DOHH2 (cell line): ENCODE results near the gene PAQR5.

Source experiments
- H3F3A ChIP-seq: fragments of 200-600 bp; sonication (generic), shearing (Covaris generic); 2 replicates; pipeline ENCODE4 v1.6.0; 2016; ENCODE audit warnings: antibody characterized with exemption, mild to moderate bottlenecking; ENCODE audit not compliant: control insufficient read depth, insufficient read depth
- H3K27ac ChIP-seq: fragments of 200-600 bp; sonication (generic); 2 replicates; pipeline ENCODE4 v1.5.1; 2014; ENCODE audit warnings: low read depth, mild to moderate bottlenecking, low read length, moderate library complexity
- H3K27me3 ChIP-seq: fragments of 200-600 bp; sonication (generic); 2 replicates; pipeline ENCODE4 v1.6.1; 2014; ENCODE audit warnings: mild to moderate bottlenecking, low read length, mixed read lengths; ENCODE audit not compliant: control insufficient read depth
- H3K36me3 ChIP-seq: fragments of 200-600 bp; sonication (generic); 2 replicates; pipeline ENCODE4 v1.6.1; 2014; ENCODE audit warnings: mild to moderate bottlenecking, low read length, moderate library complexity, mixed read lengths; ENCODE audit not compliant: control insufficient read depth
- H3K4me1 ChIP-seq: fragments of 200-600 bp; sonication (generic); 2 replicates; pipeline ENCODE4 v1.6.1; 2014; ENCODE audit warnings: mild to moderate bottlenecking, low read length, mixed read lengths; ENCODE audit not compliant: control insufficient read depth
- H3K4me2 ChIP-seq: fragments of 200-600 bp; sonication (generic); 2 replicates; pipeline ENCODE4 v1.6.0; 2014; ENCODE audit warnings: mild to moderate bottlenecking, low read length, moderate library complexity
- H3K4me3 ChIP-seq: fragments of 200-600 bp; sonication (generic); 2 replicates; pipeline ENCODE4 v1.5.1; 2014; ENCODE audit warnings: mild to moderate bottlenecking, low read length, mixed read lengths
- H3K79me2 ChIP-seq: fragments of 200-600 bp; sonication (generic); 2 replicates; pipeline ENCODE4 v1.6.1; 2014; ENCODE audit warnings: mild to moderate bottlenecking, low read length, mixed read lengths; ENCODE audit not compliant: control insufficient read depth
- H3K9me2 ChIP-seq: fragments of 200-600 bp; sonication (generic); replicated peaks from 2 replicates; pipeline ENCODE4 v1.6.1; 2014; ENCODE audit warnings: mild to moderate bottlenecking, low read length, mixed read lengths; ENCODE audit not compliant: control insufficient read depth
- H3K9me3 ChIP-seq: fragments of 200-600 bp; sonication (generic); 2 replicates; pipeline ENCODE4 v1.6.1; 2014; ENCODE audit warnings: antibody characterized with exemption, low read length, mixed read lengths; ENCODE audit not compliant: control insufficient read depth, insufficient read depth
- H4K20me1 ChIP-seq: fragments of 200-600 bp; sonication (generic); 2 replicates; pipeline ENCODE4 v1.6.0; 2014; ENCODE audit warnings: low read depth, mild to moderate bottlenecking, antibody characterized with exemption, low read length, moderate library complexity; ENCODE audit not compliant: control insufficient read depth, insufficient read depth
- CTCF ChIP-seq: fragments of 200-600 bp; sonication (generic); IDR thresholded peaks from one replicate; pipeline ENCODE4 v1.5.1; 2014; ENCODE audit warnings: antibody characterized with exemption, mild to moderate bottlenecking, low read depth, low read length; ENCODE audit not compliant: poor library complexity, severe bottlenecking
- EZH2phosphoT487 ChIP-seq: fragments of 200-600 bp; sonication (generic); IDR thresholded peaks from 2 replicates; pipeline ENCODE4 v1.6.1; 2017; ENCODE audit warnings: borderline replicate concordance, mild to moderate bottlenecking, antibody characterized with exemption, low read length, moderate library complexity, mixed read lengths

The PAQR5 gene

GRCh38 chr15:69340243-69340900, 41.7 kb downstream of the PAQR5 start:
- Histone ChIP-seq H3K4me2 (no peak overlapping the region), H3K9me3 (no peaks in the 10 kb centered on the region), H3K9me2 (no peaks in the 10 kb centered on the region), H3K36me3 (no peaks in the 10 kb centered on the region), H4K20me1 (no peaks in the 10 kb centered on the region), H3K4me3 (no peak overlapping the region), H3K27me3 (peaks cover 14% of the 10 kb centered on the region), H3K79me2 (no peaks in the 10 kb centered on the region), H3K27ac (no peak overlapping the region), H3F3A (no peaks in the 10 kb centered on the region), H3K4me1 (no peaks in the 10 kb centered on the region)
- TF ChIP-seq CTCF = no peak
- TF ChIP-seq EZH2phosphoT487 = no peak

GRCh38 chr15:69341356-69341755, 42.6 kb downstream of the PAQR5 start:
- H3F3A ChIP-seq = no peaks in the 10 kb centered on the region
- H3K4me2 ChIP-seq = no peak overlapping the region
- no peaks in the 10 kb centered on the region for H3K36me3 ChIP-seq
- no peaks in the 10 kb centered on the region for H3K4me1 ChIP-seq
- H3K9me2 ChIP-seq = no peaks in the 10 kb centered on the region
- TF ChIP-seq EZH2phosphoT487 (no peak), CTCF (no peak)
- peaks cover 14% of the 10 kb centered on the region for H3K27me3 ChIP-seq
- H3K27ac ChIP-seq = no peak overlapping the region
- H4K20me1 ChIP-seq = no peaks in the 10 kb centered on the region
- H3K9me3 ChIP-seq = no peaks in the 10 kb centered on the region
- H3K4me3 ChIP-seq = no peak overlapping the region
- H3K79me2 ChIP-seq = no peaks in the 10 kb centered on the region

- H3K4me3 ChIP-seq = no peak overlapping the region
- TF ChIP-seq CTCF (no peak), EZH2phosphoT487 (no peak)
- no peaks in the 10 kb centered on the region for H3K36me3 ChIP-seq
- no peaks in the 10 kb centered on the region for H3K9me3 ChIP-seq
- no peaks in the 10 kb centered on the region for H4K20me1 ChIP-seq
- no peaks in the 10 kb centered on the region for H3K9me2 ChIP-seq
- H3K4me1 ChIP-seq = no peaks in the 10 kb centered on the region
- no peak overlapping the region for H3K4me2 ChIP-seq
- H3F3A ChIP-seq = no peaks in the 10 kb centered on the region
- H3K27me3 ChIP-seq = peaks cover 10% of the 10 kb centered on the region
- H3K79me2 ChIP-seq = no peaks in the 10 kb centered on the region
- no peak overlapping the region for H3K27ac ChIP-seq
Measured at GRCh38 chr15:69342460-69343076, 43.9 kb downstream of the PAQR5 start.
